Measurements from ENCODE around the gene ALS2CL.
"Not testable (repeated sequence)": the region's sequence is repeated elsewhere in the genome, so short reads cannot be mapped to it uniquely, and the experiment has no call there.

The ALS2CL gene, protein sequence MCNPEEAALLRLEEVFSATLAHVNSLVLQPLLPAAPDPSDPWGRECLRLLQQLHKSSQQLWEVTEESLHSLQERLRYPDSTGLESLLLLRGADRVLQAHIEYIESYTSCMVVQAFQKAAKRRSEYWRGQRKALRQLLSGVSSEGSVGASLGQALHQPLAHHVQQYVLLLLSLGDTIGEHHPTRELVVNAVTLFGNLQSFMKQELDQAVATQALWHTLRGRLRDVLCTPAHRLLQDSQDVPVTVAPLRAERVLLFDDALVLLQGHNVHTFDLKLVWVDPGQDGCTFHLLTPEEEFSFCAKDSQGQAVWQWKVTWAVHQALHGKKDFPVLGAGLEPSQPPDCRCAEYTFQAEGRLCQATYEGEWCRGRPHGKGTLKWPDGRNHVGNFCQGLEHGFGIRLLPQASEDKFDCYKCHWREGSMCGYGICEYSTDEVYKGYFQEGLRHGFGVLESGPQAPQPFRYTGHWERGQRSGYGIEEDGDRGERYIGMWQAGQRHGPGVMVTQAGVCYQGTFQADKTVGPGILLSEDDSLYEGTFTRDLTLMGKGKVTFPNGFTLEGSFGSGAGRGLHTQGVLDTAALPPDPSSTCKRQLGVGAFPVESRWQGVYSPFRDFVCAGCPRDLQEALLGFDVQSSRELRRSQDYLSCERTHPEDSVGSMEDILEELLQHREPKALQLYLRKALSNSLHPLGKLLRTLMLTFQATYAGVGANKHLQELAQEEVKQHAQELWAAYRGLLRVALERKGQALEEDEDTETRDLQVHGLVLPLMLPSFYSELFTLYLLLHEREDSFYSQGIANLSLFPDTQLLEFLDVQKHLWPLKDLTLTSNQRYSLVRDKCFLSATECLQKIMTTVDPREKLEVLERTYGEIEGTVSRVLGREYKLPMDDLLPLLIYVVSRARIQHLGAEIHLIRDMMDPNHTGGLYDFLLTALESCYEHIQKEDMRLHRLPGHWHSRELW

GRCh38 chr3:46693038-46693891 is at the start of gene ALS2CL:
Gene ALS2CL (minus strand): TSS chr3:46693679. CDS start chr3:46689440, 4,239 bp downstream.
- peak in 15 of 51 donors; percentile 12 to 44 (median 28) for DNase-seq

GRCh38 chr3:46742992-46743585 is 49.6 kb upstream of the ALS2CL start:
- DNase-seq = no peak

DNA sequence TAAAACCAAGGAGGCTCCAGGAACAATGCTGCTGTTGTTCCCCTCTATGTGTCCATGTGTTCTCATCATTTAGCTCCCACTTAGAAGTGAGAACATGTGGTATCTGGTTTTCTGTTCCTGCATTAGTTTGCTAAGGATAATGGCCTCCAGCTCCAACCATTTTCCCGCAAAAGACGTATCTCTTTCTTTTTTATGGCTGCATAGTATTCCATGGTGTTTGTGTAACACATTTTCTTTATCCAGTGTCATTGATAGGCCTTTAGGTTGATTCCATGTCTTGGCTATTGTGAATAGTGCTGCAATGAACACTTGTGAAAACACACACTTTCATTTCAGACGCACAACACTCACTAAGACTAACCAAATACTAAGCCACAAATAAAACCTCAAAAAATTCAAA is 46.1 kb upstream of the ALS2CL start:
- DNase-seq = not testable (repeated sequence)

- DNase-seq = no peak
These were observed 43.9 kb upstream of the ALS2CL start for GRCh38 chr3:46737329-46737731.

- DNase-seq = no peak
These were observed 42.8 kb upstream of the ALS2CL start for GRCh38 chr3:46736006-46736872.

DNA sequence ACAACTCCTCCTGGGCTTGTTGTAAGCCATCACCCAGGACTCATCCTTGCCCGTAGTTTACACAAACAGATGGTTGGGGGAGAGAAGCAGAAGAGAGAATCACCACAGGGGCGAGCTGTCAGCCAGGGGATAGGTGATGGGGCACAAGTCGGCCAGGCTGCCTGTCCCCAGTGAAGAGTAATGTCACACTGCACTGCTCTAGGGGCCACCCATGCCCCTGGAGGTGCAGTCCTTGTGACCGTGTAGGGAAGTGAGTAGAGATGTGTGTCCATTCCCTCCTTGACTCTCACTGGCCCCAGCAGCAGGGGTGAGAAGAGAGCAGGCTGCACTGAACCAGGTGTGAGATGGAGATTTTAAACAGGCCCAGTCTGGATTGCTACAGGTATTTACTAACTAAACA is 41.3 kb upstream of the ALS2CL start:
- DNase-seq = no peak

- DNase-seq = no peak
These were observed 39.7 kb upstream of the ALS2CL start for GRCh38 chr3:46733026-46733800.

- no peak for DNase-seq
These were observed 38.3 kb upstream of the ALS2CL start for GRCh38 chr3:46731795-46732194.

DNA sequence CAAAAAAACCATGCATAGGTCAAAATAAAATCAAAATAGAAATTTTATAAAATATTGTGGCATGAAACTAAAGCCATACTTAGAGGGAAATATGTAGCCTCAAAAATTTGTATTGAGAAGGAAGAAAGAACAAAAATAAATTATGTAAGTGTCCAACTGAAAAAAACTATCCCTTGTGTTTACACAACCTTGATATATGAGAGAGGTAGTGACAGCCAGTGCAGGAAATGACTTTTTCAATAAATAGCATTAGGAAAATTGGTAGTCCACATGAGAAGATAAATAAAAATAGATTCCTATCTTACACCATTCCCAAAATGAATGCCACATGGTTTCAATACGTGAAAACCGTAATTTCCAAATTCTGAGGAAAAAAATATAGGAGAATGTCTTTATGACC is 37.3 kb upstream of the ALS2CL start:
- no peak for DNase-seq

DNA sequence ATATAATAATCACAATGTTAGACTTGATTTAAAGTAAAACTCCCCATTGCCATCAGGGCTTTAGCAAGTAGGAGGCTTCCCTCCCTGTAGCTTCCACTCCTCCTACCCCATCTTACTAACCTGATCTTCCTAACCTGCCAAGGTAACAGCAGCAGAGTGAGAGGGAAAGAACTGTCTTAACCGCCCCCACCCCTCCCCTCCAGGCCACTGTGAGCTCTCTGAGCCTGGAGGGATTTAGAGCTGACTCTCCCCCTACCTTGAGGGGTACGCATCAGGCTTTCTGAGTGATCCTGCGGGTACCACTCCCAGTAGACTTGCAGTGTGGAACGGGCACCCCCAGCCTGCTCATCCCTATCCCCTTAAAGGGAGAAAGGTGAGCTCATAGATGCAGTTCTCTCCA is 35.6 kb upstream of the ALS2CL start:
- no peak for DNase-seq

- peak in 1 of 51 donors; percentile 3 for DNase-seq
These were observed 32.3 kb upstream of the ALS2CL start for GRCh38 chr3:46725621-46726314.

- DNase-seq = no peak
These were observed 30.9 kb upstream of the ALS2CL start for GRCh38 chr3:46724424-46724823.

DNA sequence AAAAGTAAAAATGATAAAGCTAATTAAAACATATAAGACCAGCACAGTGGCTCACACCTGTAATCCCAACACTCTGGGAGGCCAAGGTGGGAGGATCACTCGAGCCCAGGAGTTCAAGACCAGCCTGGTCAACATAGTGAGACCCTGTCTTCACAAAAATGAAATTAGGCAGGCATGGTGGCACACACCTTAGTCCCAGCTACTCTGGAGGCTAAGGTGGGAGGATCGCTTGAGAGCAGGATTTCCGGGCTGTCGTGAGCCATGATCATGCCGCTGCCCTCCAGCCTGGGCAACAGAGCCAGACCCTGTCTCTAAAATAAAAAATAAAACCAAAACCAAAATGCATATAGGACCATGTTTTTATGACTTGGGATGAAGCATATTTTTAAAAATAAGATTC is 29.0 kb upstream of the ALS2CL start:
- no peak for DNase-seq

DNA sequence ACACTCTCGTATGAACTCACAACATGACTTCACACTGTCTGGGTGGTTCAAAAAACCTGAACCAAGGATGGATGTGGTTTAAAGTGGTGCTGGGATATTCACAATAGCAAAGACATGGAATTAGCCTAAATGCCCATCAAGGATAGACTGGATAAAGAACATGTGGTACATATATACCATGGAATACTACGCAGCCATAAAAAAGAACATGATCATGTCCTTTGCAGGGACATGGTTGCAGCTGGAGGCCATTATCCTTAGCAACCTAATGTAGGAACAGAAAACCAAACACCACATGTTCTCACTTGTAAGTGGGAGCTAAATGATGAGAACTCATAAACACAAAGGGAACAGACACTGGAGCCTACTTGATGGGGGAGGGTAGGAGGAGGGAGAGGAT is 27.5 kb upstream of the ALS2CL start:
- no peak for DNase-seq

DNA sequence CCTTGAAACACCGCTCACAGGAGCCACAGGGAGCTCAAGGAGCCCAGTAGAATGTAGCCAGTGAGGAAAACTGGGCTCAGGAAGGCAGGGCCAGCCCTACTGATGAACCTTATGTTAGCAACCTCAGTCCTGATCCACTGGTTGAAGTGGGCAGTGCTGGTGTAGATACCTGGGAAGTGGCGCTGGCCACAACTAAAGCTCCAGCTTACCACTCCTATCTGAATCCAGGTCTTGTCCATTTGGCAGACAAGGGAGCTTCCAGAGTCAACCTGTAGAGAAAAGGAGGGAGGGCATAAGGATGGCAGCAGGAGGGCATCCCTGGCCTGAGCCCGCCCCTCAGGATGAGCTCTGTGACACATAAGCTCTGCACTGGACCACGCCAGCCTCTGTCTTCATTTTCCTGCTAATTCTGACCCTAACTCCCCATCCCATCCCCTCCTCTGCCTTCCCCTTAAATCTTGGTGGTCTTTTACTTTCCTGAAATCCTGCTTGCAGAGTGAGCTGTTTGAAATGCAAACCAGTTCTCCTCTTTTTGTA is 26.3 kb upstream of the ALS2CL start:
- no peak for DNase-seq

DNA sequence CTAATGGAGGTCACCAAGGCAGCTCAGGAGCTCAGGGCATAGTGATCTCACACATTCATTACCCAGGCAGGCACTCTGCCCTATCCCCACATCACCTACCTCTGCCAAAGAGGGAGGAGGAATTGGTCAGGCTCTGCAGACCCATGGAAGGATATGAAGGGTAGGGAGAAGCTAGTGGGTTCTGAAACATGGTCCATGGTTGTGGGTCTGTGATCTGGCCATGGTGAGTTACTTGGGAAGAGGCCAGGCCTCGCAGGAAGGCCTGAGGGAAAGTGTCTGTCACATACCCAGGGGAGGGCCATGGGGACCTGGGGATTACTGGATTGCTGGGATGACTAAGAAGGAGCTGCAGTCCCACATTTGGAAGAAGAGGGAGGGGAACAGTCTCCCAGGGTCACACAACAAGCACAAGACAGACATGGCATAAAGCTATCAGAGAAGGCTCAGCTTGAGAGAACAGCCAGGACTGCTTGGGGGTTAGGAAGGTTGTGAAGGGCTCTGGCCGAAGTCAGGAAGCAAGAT is 25.6 kb upstream of the ALS2CL start:
- no peak for DNase-seq

DNA sequence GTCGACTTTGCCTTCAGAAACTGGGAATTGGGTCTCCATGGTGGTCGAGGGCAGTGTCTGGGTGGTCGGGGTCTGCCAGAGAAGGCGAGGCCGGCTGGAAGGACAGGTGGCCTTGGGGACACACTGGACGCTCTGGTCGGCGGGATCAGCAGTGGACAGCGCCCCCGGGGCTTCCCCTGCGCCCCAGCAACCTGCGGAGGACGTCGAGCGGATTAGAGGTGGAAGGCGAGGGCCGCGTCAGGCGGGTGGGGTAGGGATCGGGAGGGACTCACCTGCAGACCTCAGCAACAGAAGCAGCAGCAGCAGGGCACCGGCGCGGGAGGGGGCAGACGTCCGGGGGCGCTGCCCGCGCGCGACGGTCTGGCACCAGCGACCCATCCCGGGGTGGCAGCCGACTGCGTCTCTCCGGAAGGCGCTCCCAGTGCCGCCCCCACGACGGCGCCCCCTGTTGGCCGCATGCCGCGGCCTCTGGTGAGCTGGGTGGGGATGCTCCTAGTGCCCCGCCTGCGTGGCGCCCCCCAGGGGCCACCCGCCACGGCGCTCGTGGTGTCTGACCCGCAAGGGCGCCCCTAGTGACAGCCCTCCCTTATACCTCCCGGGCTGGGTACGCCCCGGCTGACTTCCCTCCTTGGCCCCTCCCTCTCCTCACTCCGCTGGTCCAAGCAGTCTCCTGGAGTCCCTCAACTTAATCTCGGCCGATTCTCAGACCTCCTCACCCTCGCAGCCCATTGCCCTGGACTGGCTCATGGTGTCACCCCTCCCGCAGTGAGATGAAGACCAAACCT is 24.2 kb upstream of the ALS2CL start, which contains the start of gene PRSS50:
Gene PRSS50 (minus strand): TSS at position 423 of the 785 bp plus-strand sequence. CDS start 45 bp downstream, at position 378.
- no peak for DNase-seq

All from hypothalamus (tissue), 51 donors.